ENCODE data around the gene SPRR2B.
A peak's percentile ranks its signal among the peaks of the same experiment; 100 is the strongest.
"Not testable (repeated sequence)": the region's sequence is repeated elsewhere in the genome, so short reads cannot be mapped to it uniquely, and the experiment has no call there.

SPRR2B gene

DNA sequence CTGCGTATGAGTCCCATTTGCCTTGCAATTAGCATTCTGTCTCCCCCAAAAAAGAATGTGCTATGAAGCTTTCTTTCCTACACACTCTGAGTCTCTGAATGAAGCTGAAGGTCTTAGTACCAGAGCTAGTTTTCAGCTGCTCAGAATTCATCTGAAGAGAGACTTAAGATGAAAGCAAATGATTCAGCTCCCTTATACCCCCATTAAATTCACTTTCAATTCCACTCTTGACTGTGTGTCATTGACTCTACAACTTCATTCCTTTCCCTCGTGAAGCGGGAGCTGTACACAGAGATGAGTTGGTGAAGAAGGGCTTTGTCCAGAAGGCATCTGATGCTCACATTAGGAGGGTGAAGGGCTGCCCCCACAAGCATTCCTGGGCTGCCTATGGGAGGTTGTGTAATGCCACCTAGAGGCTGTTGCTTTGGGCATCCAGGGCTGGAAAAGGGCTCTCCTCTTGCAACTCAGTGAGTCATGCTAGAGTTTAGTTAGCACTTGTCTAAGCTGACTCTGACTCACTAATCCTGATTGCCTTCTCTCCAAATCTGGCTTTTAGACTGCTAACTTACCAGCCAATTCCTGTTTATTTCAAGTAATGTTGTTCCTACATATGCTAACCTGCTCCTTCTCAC, 38.6 kb downstream of the SPRR2B start:
- peak; percentile 34 for DNase-seq (ENCODE audit: low read depth)

DNA sequence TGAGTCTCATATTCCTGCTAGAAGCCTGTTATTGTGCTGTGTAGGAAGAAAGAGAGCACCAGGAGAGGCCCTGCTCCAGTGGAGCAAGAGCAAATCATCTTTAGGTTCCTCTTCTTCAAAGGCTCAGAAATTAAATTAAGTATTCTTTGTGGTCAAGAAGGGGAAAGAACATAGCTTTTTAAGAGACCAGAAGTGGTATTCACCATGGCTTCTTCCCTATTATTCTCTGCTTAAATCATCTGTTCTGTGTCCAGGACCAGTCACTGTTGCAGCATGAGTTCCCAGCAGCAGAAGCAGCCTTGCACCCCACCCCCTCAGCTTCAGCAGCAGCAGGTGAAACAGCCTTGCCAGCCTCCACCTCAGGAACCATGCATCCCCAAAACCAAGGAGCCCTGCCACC, 39.3 kb downstream of the SPRR2B start:
- no peak for DNase-seq (ENCODE audit: low read depth)

GRCh38 chr1:153030895-153031294, 40.5 kb downstream of the SPRR2B start, which contains the start of gene SPRR1B:
TSS of gene SPRR1B (plus strand) at chr1:153031203. CDS start at chr1:153032346, 1,143 bp downstream.
- DNase-seq (ENCODE audit: low read depth), result no peak

- no peak for DNase-seq (ENCODE audit: low read depth)
Observed at GRCh38 chr1:153028766-153029165, 42.6 kb downstream of the SPRR2B start.

- no peak for DNase-seq (ENCODE audit: low read depth)
Observed at GRCh38 chr1:153025797-153026196, 45.6 kb downstream of the SPRR2B start.

DNA sequence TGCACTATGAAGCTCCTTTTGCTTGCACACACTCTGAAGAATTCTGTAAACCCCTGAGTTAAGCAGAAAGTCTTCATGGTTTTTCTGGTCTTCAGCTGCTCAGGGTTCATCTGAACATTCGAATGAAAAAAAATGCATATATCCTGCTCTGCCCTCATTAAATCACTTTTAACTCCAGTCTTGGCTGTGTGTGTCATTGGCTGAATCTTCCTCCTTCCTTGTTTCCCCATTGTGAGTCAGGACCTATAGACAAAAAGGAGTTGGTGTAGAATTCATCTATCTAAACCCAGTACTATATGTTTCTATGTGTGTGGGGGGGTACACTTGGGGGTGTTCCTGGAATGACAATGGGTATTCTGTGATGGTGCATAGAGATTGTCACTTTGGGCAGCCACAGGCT, 47.0 kb downstream of the SPRR2B start:
- DNase-seq (ENCODE audit: low read depth), result no peak

DNA sequence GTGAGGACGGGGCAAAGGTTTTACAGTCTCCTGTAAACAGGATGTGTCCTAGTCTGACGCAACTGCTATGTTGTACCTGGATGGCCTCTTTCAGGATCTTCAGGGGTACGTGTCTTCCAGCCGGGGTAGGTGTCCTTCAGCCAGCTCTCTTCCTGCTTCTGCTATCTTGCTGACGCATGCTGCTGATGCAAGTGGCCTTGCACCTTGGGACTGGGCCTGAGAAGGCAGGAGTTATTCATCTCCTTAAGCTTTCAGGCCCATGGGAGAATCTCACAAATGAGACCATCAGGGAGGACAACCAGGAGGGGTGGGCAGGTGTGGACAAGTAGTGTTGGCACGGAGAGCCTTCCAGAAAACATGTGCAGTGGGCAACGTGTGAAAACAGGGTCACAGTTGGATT, 48.3 kb downstream of the SPRR2B start:
- no peak for DNase-seq (ENCODE audit: low read depth)

- DNase-seq (ENCODE audit: low read depth), result not testable (repeated sequence)
Observed at GRCh38 chr1:153022340-153022739, 49.1 kb downstream of the SPRR2B start.

DNA sequence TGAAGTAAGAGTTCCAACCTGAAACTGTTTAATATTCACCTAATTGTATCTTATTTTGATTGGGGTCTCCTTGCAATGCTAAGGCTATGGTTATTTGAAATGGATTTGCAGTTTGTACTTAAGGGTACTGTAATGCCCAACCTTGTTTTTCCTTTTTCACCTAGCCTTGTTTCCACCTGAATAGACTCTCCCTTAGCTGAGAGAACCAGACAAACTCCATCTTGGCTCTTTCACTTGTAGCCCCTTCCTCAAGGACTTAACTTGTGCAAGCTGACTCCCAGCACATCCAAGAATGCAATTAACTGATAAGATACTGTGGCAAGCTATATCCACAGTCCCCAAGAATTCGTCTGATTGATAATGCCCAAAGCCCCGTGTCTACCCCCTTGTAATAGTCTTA, 49.6 kb downstream of the SPRR2B start:
- not testable (repeated sequence) for DNase-seq (ENCODE audit: low read depth)

Data from stromal cell of bone marrow (primary cell).